K562 (cell line): Measurements from ENCODE around the gene MYO3B. TPM values are rescaled to one million over a fixed set of nuclear protein-coding genes. Genes with fewer than 3 reads are reported as not detected.

ENCODE experiments used
- C11orf30 ChIP-seq: fragments of 450-650 bp; IDR thresholded peaks from 2 replicates; pipeline ENCODE4 v1.6.1; 2016; ENCODE audit warnings: low read depth, mild to moderate bottlenecking
- E2F6 ChIP-seq, 2 experiments: IDR thresholded peaks; 2 replicates each; pipeline ENCODE4 v1.6.1; 2011; ENCODE audit warnings: borderline replicate concordance in 1 of 2, control low read depth in 1 of 2, low read depth in 1 of 2, low read length in 1 of 2, mild to moderate bottlenecking in 1 of 2, mixed read lengths in 1 of 2, moderate library complexity in 1 of 2; ENCODE audit not compliant: insufficient read depth in 1 of 2, insufficient read length in 1 of 2, poor library complexity in 1 of 2, severe bottlenecking in 1 of 2; ENCODE audit errors: extremely low read depth in 1 of 2
- ETS1 ChIP-seq: conservative IDR thresholded peaks from 2 replicates; pipeline ENCODE4 v1.6.1; 2011; ENCODE audit warnings: low read depth, mild to moderate bottlenecking, low read length; ENCODE audit not compliant: control insufficient read depth
- HEY1 ChIP-seq: fragments of 250-450 bp; sonication (Bioruptor Pico); IDR thresholded peaks from 2 replicates; pipeline ENCODE4 v1.5.0; 2020; ENCODE audit warnings: mild to moderate bottlenecking, moderate library complexity, borderline replicate concordance
- HSF4 ChIP-seq: fragments of 250-450 bp; sonication (Bioruptor Pico); IDR thresholded peaks from 2 replicates; pipeline ENCODE4 v2.1.2; 2022; ENCODE audit warnings: mild to moderate bottlenecking, moderate library complexity, borderline replicate concordance
- MED1 ChIP-seq: sonication (generic); formaldehyde crosslinking; IDR thresholded peaks from 2 replicates; pipeline ENCODE4 v1.8.1; 2023; ENCODE audit warnings: missing genetic modification reagents, borderline replicate concordance
- OTX1 ChIP-seq: fragments of 450-650 bp; formaldehyde crosslinking; IDR thresholded peaks from 2 replicates; pipeline ENCODE4 v1.4.0; 2022; ENCODE audit warnings: mild to moderate bottlenecking
- POLR2AphosphoS2 ChIP-seq: IDR thresholded peaks from 2 replicates; pipeline ENCODE4 v1.6.1; 2012; ENCODE audit warnings: low read length, improper control_type of control experiment
- PURB ChIP-seq: sonication (generic); formaldehyde crosslinking; IDR thresholded peaks from 2 replicates; pipeline ENCODE4 v1.9.0; 2021; ENCODE audit warnings: low read depth, mild to moderate bottlenecking, missing genetic modification reagents
- RBFOX2 ChIP-seq: fragments of 200-400 bp; formaldehyde crosslinking; IDR thresholded peaks from 2 replicates; pipeline ENCODE4 v1.6.1; 2017; ENCODE audit warnings: low read depth, mild to moderate bottlenecking, low read length, moderate library complexity
- RBM15 ChIP-seq: fragments of 200-400 bp; formaldehyde crosslinking; IDR thresholded peaks from 2 replicates; pipeline ENCODE4 v1.6.1; 2018; ENCODE audit warnings: mild to moderate bottlenecking, low read length, moderate library complexity; ENCODE audit not compliant: insufficient read depth
- SMARCA5 ChIP-seq: fragments of 450-650 bp; IDR thresholded peaks from 2 replicates; pipeline ENCODE4 v1.6.1; 2016
- SREBF1 ChIP-seq: fragments of 150-350 bp; IDR thresholded peaks from 2 replicates; pipeline ENCODE4 v1.6.1; 2014; ENCODE audit warnings: antibody characterized with exemption, low read depth, low read length, borderline replicate concordance
- TRIM28 ChIP-seq: fragments of 450-650 bp; IDR thresholded peaks from 2 replicates; pipeline ENCODE4 v1.6.1; 2017
- U2AF1 ChIP-seq: fragments of 200-400 bp; formaldehyde crosslinking; optimal IDR thresholded peaks from 2 replicates; pipeline ENCODE3; 2017; ENCODE audit warnings: mild to moderate bottlenecking, low read depth, low read length, moderate library complexity
- ZKSCAN3 ChIP-seq: fragments of 250-450 bp; sonication (Bioruptor Pico); IDR thresholded peaks from 2 replicates; pipeline ENCODE4 v1.4.0; 2020
- ZNF140 ChIP-seq: fragments of 250-450 bp; sonication (Bioruptor Pico); IDR thresholded peaks from 2 replicates; pipeline ENCODE4 v1.8.0; 2021; ENCODE audit warnings: moderate library complexity, mild to moderate bottlenecking, inconsistent platforms
- ZNF75A ChIP-seq: fragments of 450-650 bp; formaldehyde crosslinking; IDR thresholded peaks from 2 replicates; pipeline ENCODE4 v1.4.0; 2020; ENCODE audit warnings: mild to moderate bottlenecking
- polyA plus RNA-seq, 8 experiments: library from polyadenylated mRNA; depleted of rRNA in 4 of 8; stranded (reverse) in 5 of 8; unstranded in 3 of 8; fragments of >200 nt; fragmentation: Nextera tagmentation in 2 of 8; fragmentation: Illumina TruSeq in 1 of 8; extraction: Ambion mirVana in 2 of 8; extraction: Trizol in 1 of 8; gene quantifications; 2 replicates each; pipeline versions ENCODE4 v1.2.1 to v1.2.3, GENCODE V29; 2011 to 2014; ENCODE audit warnings: inconsistent platforms in 1 of 8, missing spikeins in 1 of 8
- total RNA-seq, 7 experiments: library from RNA; depleted of rRNA in 6 of 7; stranded (reverse); fragments of >200 nt in 6 of 7; fragmentation: Illumina TruSeq in 2 of 7; extraction: Trizol in 2 of 7; gene quantifications; 2 replicates each; pipeline versions ENCODE4 v1.2.1 to v1.2.3, GENCODE V29; 2011 to 2021; ENCODE audit warnings: low replicate concordance in 1 of 7
- TF ChIP-seq, protein P1 (sequence below), 2 experiments: fragments of 450-650 bp in 1 of 2; sonication (generic) in 1 of 2; formaldehyde crosslinking; conservative IDR thresholded peaks; 2 replicates each; pipeline versions ENCODE4 v1.4.0 to v1.8.1; 2020 to 2022; ENCODE audit warnings: mild to moderate bottlenecking in 1 of 2, missing genetic modification reagents in 1 of 2
- TF ChIP-seq, protein P2 (sequence below): fragments of 450-650 bp; formaldehyde crosslinking; IDR thresholded peaks from 2 replicates; pipeline ENCODE4 v1.4.0; 2020; ENCODE audit warnings: mild to moderate bottlenecking, mixed read lengths
- TF ChIP-seq, protein P3 (sequence below): fragments of 450-650 bp; IDR thresholded peaks from 2 replicates; pipeline ENCODE4 v1.6.1; 2018; ENCODE audit warnings: mild to moderate bottlenecking, low read depth; ENCODE audit not compliant: partially characterized antibody

The MYO3B gene
- total and polyA plus RNA-seq, 9 of the 15 experiments (the other 6 are each of a cell fraction or from before 2014, with no cell fraction given) = 2.7 to 6.5 (median 3.6) TPM

DNA sequence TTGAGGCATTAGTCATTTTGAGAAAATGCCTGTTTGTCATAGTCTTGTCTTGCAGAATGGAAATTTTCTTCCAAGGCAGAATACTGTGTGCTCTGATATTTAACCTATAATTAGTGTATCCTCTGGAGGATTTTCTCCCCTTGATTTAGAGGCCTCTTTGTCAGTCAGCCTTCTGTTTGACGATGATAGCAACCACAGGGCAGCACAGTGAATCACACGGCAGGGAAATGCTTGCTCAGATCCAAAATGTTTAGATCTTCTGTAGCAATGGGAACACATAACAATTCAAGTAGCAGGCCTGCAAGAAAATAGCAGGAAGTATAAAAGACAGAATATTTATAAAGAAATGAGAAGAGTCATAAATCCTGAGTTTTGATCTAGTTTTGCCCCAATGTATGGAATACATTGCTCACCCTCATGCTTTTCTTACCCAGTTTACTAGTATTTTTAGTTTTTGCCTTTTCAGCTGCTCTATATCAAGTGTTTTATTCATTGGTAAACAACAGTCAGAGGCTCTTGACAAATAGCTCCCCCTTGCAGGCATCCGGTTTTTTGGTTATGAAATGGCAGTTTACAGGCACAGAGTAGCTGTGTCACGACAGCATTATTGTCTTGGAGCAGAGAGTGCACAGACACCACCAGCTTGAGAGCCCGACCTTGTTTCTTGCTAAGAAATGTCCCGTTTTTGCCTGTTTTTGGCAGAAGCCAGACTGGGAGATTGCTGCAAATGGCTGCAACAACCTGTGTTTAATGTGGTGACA, 185.1 kb downstream of the MYO3B start (continued):
- TF ChIP-seq ZNF140 (CRISPR knock-in tag) = no peak
- peak; percentile 45; the same call in 1 of the 2 replicates for TF ChIP-seq RBFOX2
- TF ChIP-seq, protein P1, sequence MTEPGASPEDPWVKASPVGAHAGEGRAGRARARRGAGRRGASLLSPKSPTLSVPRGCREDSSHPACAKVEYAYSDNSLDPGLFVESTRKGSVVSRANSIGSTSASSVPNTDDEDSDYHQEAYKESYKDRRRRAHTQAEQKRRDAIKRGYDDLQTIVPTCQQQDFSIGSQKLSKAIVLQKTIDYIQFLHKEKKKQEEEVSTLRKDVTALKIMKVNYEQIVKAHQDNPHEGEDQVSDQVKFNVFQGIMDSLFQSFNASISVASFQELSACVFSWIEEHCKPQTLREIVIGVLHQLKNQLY (CRISPR knock-in tag; conservative IDR thresholded peaks at IDR 0.05) = no peak
- TF ChIP-seq ZNF75A (CRISPR knock-in tag) = no peak
- TF ChIP-seq ZKSCAN3 (CRISPR knock-in tag) = no peak
- TF ChIP-seq PURB (CRISPR knock-in tag) = no peak
- TF ChIP-seq POLR2AphosphoS2 = no peak
- TF ChIP-seq C11orf30 = peak; percentile 47
- no peak for TF ChIP-seq E2F6 (IDR thresholded peaks at IDR 0.05; ENCODE audit: borderline replicate concordance in 1 of 2, extremely low read depth in 1 of 2, insufficient read depth in 1 of 2, insufficient read length in 1 of 2, low read depth in 1 of 2, low read length in 1 of 2, poor library complexity in 1 of 2, severe bottlenecking in 1 of 2)
- TF ChIP-seq U2AF1 = no peak
- no peak for TF ChIP-seq SMARCA5
- TF ChIP-seq, protein P2, sequence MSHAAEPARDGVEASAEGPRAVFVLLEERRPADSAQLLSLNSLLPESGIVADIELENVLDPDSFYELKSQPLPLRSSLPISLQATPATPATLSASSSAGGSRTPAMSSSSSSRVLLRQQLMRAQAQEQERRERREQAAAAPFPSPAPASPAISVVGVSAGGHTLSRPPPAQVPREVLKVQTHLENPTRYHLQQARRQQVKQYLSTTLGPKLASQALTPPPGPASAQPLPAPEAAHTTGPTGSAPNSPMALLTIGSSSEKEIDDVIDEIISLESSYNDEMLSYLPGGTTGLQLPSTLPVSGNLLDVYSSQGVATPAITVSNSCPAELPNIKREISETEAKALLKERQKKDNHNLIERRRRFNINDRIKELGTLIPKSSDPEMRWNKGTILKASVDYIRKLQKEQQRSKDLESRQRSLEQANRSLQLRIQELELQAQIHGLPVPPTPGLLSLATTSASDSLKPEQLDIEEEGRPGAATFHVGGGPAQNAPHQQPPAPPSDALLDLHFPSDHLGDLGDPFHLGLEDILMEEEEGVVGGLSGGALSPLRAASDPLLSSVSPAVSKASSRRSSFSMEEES (CRISPR knock-in tag) = no peak
- no peak for TF ChIP-seq SREBF1
- no peak for TF ChIP-seq RBM15
- TF ChIP-seq TRIM28 = no peak; the same call in 1 of the 2 replicates
- TF ChIP-seq HEY1 = no peak
- TF ChIP-seq, protein P3, sequence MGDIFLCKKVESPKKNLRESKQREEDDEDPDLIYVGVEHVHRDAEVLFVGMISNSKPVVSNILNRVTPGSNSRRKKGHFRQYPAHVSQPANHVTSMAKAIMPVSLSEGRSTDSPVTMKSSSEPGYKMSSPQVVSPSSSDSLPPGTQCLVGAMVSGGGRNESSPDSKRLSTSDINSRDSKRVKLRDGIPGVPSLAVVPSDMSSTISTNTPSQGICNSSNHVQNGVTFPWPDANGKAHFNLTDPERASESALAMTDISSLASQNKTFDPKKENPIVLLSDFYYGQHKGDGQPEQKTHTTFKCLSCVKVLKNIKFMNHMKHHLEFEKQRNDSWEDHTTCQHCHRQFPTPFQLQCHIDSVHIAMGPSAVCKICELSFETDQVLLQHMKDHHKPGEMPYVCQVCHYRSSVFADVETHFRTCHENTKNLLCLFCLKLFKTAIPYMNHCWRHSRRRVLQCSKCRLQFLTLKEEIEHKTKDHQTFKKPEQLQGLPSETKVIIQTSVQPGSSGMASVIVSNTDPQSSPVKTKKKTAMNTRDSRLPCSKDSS = no peak
- TF ChIP-seq OTX1 (CRISPR knock-in tag) = peak; percentile 34; the same call in 1 of the 2 replicates
- no peak for TF ChIP-seq ETS1
- 0 out of 2 replicates have a peak, but pooled peaks have one; percentile 27 for TF ChIP-seq HSF4
- TF ChIP-seq MED1 (CRISPR knock-in tag) = no peak
